ENCODE data around the gene UNC5B.

DNA sequence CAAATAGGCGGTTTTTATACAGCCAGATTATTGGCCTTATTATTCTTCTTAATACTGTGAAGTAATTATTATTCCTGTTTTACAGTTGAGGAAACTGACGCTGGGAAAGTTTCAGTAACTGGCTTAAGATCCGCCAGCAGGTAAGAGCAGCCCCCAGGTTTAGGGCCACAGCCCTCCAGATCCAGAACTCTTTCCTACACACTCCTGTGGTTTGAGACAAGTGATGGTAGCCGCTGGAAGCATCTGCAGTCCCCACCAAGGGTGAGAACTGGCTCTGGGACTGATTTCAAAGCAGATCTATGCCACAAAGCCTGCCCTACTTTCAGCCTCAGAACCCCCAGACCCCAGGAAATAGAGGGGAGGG lies 3.0 kb upstream of the UNC5B start:
- TF ChIP-seq TCF7L2 (IDR thresholded peaks at IDR 0.05; ENCODE audit: borderline replicate concordance, extremely low read depth, insufficient read depth, insufficient read length) = no peak
- no peak for TF ChIP-seq EZH2 (IDR thresholded peaks at IDR 0.05)
- TF ChIP-seq, protein P1, sequence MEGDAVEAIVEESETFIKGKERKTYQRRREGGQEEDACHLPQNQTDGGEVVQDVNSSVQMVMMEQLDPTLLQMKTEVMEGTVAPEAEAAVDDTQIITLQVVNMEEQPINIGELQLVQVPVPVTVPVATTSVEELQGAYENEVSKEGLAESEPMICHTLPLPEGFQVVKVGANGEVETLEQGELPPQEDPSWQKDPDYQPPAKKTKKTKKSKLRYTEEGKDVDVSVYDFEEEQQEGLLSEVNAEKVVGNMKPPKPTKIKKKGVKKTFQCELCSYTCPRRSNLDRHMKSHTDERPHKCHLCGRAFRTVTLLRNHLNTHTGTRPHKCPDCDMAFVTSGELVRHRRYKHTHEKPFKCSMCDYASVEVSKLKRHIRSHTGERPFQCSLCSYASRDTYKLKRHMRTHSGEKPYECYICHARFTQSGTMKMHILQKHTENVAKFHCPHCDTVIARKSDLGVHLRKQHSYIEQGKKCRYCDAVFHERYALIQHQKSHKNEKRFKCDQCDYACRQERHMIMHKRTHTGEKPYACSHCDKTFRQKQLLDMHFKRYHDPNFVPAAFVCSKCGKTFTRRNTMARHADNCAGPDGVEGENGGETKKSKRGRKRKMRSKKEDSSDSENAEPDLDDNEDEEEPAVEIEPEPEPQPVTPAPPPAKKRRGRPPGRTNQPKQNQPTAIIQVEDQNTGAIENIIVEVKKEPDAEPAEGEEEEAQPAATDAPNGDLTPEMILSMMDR (IDR thresholded peaks at IDR 0.05 in 2 of 3, conservative IDR thresholded peaks at IDR 0.05 in 1 of 3; ENCODE audit: borderline replicate concordance in 1 of 3, insufficient read depth in 1 of 3, low read depth in 2 of 3, low read length in 2 of 3) = no peak
- TF ChIP-seq, protein P2, sequence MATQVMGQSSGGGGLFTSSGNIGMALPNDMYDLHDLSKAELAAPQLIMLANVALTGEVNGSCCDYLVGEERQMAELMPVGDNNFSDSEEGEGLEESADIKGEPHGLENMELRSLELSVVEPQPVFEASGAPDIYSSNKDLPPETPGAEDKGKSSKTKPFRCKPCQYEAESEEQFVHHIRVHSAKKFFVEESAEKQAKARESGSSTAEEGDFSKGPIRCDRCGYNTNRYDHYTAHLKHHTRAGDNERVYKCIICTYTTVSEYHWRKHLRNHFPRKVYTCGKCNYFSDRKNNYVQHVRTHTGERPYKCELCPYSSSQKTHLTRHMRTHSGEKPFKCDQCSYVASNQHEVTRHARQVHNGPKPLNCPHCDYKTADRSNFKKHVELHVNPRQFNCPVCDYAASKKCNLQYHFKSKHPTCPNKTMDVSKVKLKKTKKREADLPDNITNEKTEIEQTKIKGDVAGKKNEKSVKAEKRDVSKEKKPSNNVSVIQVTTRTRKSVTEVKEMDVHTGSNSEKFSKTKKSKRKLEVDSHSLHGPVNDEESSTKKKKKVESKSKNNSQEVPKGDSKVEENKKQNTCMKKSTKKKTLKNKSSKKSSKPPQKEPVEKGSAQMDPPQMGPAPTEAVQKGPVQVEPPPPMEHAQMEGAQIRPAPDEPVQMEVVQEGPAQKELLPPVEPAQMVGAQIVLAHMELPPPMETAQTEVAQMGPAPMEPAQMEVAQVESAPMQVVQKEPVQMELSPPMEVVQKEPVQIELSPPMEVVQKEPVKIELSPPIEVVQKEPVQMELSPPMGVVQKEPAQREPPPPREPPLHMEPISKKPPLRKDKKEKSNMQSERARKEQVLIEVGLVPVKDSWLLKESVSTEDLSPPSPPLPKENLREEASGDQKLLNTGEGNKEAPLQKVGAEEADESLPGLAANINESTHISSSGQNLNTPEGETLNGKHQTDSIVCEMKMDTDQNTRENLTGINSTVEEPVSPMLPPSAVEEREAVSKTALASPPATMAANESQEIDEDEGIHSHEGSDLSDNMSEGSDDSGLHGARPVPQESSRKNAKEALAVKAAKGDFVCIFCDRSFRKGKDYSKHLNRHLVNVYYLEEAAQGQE (IDR thresholded peaks at IDR 0.05; ENCODE audit: low read depth) = no peak
- no peak for TF ChIP-seq SRF (IDR thresholded peaks at IDR 0.05; ENCODE audit: low read depth)
- TF ChIP-seq, protein P3, sequence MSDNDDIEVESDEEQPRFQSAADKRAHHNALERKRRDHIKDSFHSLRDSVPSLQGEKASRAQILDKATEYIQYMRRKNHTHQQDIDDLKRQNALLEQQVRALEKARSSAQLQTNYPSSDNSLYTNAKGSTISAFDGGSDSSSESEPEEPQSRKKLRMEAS (IDR thresholded peaks at IDR 0.05) = no peak
- TF ChIP-seq SIN3A (IDR thresholded peaks at IDR 0.05; ENCODE audit: low read depth) = no peak
- TF ChIP-seq POLR2AphosphoS5 (IDR thresholded peaks at IDR 0.05; ENCODE audit: low read depth, low read length) = no peak
- TF ChIP-seq RAD21 (IDR thresholded peaks at IDR 0.05; ENCODE audit: low read depth) = no peak
- TF ChIP-seq EZH2phosphoT487 (IDR thresholded peaks at IDR 0.05; ENCODE audit: borderline replicate concordance) = no peak
- no peak for TF ChIP-seq YY1 (IDR thresholded peaks at IDR 0.05; ENCODE audit: extremely low read depth, insufficient replicate concordance, low read depth, low read length)
- TF ChIP-seq, protein P4, sequence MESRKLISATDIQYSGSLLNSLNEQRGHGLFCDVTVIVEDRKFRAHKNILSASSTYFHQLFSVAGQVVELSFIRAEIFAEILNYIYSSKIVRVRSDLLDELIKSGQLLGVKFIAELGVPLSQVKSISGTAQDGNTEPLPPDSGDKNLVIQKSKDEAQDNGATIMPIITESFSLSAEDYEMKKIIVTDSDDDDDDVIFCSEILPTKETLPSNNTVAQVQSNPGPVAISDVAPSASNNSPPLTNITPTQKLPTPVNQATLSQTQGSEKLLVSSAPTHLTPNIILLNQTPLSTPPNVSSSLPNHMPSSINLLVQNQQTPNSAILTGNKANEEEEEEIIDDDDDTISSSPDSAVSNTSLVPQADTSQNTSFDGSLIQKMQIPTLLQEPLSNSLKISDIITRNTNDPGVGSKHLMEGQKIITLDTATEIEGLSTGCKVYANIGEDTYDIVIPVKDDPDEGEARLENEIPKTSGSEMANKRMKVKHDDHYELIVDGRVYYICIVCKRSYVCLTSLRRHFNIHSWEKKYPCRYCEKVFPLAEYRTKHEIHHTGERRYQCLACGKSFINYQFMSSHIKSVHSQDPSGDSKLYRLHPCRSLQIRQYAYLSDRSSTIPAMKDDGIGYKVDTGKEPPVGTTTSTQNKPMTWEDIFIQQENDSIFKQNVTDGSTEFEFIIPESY (IDR thresholded peaks at IDR 0.05; ENCODE audit: extremely low read depth, insufficient replicate concordance, low read length) = no peak
- no peak for TF ChIP-seq CEBPB (IDR thresholded peaks at IDR 0.05; ENCODE audit: low read depth)
- no peak for TF ChIP-seq POLR2A (IDR thresholded peaks at IDR 0.05; ENCODE audit: borderline replicate concordance, extremely low read depth, insufficient read depth, insufficient read length)

All from HCT116 (cell line).